ENCODE results near the gene FNDC4.

The FNDC4 gene

DNA sequence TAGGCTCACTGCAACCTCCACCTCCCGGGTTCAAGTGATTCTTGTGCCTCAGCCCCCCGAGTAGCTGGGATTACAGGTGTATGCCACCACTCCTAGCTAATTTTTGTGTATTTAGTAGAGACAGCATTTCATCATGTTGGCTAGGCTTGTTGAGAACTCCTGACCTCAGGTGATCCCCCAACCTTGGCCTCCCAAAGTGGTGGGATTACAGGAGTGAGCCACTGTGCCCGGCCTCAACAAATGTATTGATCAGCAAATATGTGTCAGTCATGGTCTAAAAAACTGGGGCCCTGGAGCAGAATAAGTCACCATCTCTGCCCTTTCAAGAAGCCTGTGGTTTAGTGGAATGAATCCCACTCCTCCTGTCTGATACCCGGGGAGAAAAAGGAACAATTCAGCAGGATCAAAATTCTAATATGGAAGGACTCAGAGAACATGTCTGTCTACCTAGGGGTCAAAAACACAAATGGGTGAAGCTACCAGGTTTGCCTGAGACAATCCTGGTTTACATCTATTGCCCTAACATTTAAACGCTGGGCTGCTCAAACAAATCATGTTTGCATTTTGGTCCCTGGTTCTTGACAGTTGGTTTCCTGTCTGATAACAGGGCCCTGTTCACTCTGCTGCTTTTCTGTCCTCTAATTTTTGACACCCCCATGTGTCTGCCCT lies 23.2 kb upstream of the FNDC4 start:
- FAIRE-seq (no peak), DNase-seq (ENCODE audit: insufficient read length, low spot score) (no peak)
- TF ChIP-seq POU2F2 (IDR thresholded peaks at IDR 0.05; ENCODE audit: low read depth, low read length) (no peak), TAF1 (IDR thresholded peaks at IDR 0.05; ENCODE audit: low read depth, low read length) (no peak), POLR2AphosphoS5 (IDR thresholded peaks at IDR 0.05; ENCODE audit: low read depth, low read length) (no peak), POLR2A (IDR thresholded peaks at IDR 0.05; ENCODE audit: low read depth, low read length) (no peak), PAX5 (IDR thresholded peaks at IDR 0.05; ENCODE audit: insufficient read depth, low read length, severe bottlenecking) (no peak), SPI1 (IDR thresholded peaks at IDR 0.05; ENCODE audit: low read depth, low read length) (no peak)

DNA sequence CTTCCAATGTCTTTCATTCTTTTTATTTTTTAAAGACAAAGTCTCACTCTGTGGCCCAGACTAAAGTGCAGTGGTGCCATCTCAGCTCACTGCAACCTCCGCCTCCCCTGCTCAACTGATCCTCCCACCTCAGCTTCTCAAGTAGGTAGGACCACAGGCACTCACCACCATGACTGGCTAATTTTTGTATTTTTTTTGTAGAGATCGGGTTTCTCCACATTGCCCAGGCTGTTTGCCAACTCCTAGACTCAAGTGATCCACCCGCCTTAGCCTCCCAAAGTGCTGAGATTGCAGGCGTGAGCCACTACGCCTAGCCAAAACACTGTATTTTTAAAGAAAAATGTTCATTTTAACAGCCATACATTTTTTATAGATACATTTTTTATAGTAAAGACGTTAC lies 14.3 kb upstream of the FNDC4 start:
- no peak for FAIRE-seq
- DNase-seq (ENCODE audit: insufficient read length, low spot score): no peak
- TF ChIP-seq TAF1 (IDR thresholded peaks at IDR 0.05; ENCODE audit: low read depth, low read length): no peak
- TF ChIP-seq POLR2AphosphoS5 (IDR thresholded peaks at IDR 0.05; ENCODE audit: low read depth, low read length): no peak
- TF ChIP-seq PAX5 (IDR thresholded peaks at IDR 0.05; ENCODE audit: insufficient read depth, low read length, severe bottlenecking): no peak
- no peak for TF ChIP-seq SPI1 (IDR thresholded peaks at IDR 0.05; ENCODE audit: low read depth, low read length)
- TF ChIP-seq POU2F2 (IDR thresholded peaks at IDR 0.05; ENCODE audit: low read depth, low read length): no peak
- no peak for TF ChIP-seq POLR2A (IDR thresholded peaks at IDR 0.05; ENCODE audit: low read depth, low read length)

DNA sequence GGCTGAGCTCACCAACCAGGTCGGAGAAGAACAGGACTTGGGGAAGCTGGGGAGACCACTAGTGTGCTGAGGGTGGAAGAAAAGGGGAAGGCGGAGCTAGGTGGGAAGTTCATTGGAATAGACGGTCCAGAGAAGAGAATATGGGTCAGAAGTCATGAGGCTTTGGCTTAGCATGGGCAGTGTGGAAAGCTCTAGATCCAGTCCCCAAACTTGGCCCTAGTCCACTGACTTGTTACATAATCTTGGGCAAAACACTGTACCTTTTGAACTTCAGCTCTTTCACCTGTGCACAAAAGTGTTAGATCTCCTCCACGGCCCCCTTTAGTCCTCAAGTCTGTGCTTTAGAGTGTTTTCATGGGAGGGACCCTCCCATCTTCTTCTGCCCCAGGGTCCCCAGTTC lies 12.3 kb upstream of the FNDC4 start:
- TF ChIP-seq POLR2A (IDR thresholded peaks at IDR 0.05; ENCODE audit: low read depth, low read length) (no peak), POLR2AphosphoS5 (IDR thresholded peaks at IDR 0.05; ENCODE audit: low read depth, low read length) (no peak), POU2F2 (IDR thresholded peaks at IDR 0.05; ENCODE audit: low read depth, low read length) (no peak), PAX5 (IDR thresholded peaks at IDR 0.05; ENCODE audit: insufficient read depth, low read length, severe bottlenecking) (no peak)
- DNase-seq (ENCODE audit: insufficient read length, low spot score): no peak
- FAIRE-seq: no peak

DNA sequence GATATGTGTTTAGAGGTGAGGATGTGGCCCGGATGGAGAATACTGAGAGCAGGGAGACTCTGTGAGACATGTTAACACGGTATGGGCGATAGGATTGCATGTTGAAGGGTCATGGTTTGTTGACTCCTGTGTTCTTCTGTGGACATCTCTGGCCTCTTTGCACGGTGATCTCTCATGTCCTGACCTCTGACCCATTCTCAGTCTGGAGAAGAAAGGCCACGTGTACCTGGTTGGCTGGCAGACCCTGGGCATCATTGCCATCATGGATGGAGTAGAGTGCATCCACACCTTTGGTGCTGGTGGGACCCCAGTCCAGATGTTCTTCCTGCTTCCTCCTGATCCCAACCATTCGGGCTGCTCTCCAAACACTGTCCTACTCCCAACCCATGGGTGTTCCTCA lies 11.6 kb upstream of the FNDC4 start:
- no peak for DNase-seq (ENCODE audit: insufficient read length, low spot score)
- no peak for FAIRE-seq
- TF ChIP-seq POU2F2 (IDR thresholded peaks at IDR 0.05; ENCODE audit: low read depth, low read length) (no peak), POLR2A (IDR thresholded peaks at IDR 0.05; ENCODE audit: low read depth, low read length) (no peak), SPI1 (IDR thresholded peaks at IDR 0.05; ENCODE audit: low read depth, low read length) (no peak), PAX5 (IDR thresholded peaks at IDR 0.05; ENCODE audit: insufficient read depth, low read length, severe bottlenecking) (no peak), POLR2AphosphoS5 (IDR thresholded peaks at IDR 0.05; ENCODE audit: low read depth, low read length) (no peak), TAF1 (IDR thresholded peaks at IDR 0.05; ENCODE audit: low read depth, low read length) (no peak)

DNA sequence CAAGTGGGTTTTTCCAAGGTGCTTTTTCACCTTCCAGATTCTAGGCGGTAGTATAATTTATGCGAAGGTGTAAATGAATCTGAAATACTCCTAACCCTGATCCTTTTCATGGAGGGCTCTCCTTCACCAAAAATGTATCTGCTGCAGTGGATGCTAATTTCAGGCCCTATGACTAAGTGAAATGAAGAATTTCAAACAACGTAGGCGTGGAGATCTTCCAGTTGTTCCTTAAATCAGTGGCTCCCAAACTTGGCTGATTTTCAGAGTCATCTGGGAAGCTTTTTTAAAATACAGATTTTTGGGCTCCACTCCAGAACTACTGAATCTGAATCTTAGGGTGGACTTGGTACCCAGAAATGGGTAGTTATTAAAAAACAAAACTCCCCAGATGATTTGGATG lies 7.1 kb upstream of the FNDC4 start:
- FAIRE-seq: no peak
- TF ChIP-seq POU2F2 (IDR thresholded peaks at IDR 0.05; ENCODE audit: low read depth, low read length) (no peak), SPI1 (IDR thresholded peaks at IDR 0.05; ENCODE audit: low read depth, low read length) (no peak), POLR2A (IDR thresholded peaks at IDR 0.05; ENCODE audit: low read depth, low read length) (no peak), TAF1 (IDR thresholded peaks at IDR 0.05; ENCODE audit: low read depth, low read length) (no peak), POLR2AphosphoS5 (IDR thresholded peaks at IDR 0.05; ENCODE audit: low read depth, low read length) (no peak), PAX5 (IDR thresholded peaks at IDR 0.05; ENCODE audit: insufficient read depth, low read length, severe bottlenecking) (no peak)
- DNase-seq (ENCODE audit: insufficient read length, low spot score): no peak

DNA sequence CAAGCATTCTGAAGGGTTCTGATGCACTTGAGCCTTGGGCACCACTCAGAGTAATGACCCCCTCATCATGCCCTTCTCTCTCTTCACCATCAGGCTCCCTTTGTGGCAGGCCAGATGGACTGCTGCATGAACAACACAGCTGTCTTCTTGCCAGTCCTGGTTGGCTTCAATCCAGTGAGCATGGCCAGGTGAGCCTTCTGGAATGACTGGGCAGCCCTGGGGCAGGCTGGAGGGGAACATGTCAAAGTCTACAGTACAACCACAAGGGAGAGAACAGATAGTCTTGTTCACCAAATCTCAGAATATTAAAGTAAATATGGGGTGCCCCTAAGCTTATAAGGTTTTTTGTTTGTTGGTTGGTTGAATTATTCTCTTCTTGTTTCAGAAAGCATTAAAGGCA lies 6.0 kb upstream of the FNDC4 start:
- FAIRE-seq: no peak
- TF ChIP-seq POU2F2 (IDR thresholded peaks at IDR 0.05; ENCODE audit: low read depth, low read length): no peak
- no peak for TF ChIP-seq SPI1 (IDR thresholded peaks at IDR 0.05; ENCODE audit: low read depth, low read length)
- TF ChIP-seq POLR2AphosphoS5 (IDR thresholded peaks at IDR 0.05; ENCODE audit: low read depth, low read length): no peak
- DNase-seq (ENCODE audit: insufficient read length, low spot score): no peak

DNA sequence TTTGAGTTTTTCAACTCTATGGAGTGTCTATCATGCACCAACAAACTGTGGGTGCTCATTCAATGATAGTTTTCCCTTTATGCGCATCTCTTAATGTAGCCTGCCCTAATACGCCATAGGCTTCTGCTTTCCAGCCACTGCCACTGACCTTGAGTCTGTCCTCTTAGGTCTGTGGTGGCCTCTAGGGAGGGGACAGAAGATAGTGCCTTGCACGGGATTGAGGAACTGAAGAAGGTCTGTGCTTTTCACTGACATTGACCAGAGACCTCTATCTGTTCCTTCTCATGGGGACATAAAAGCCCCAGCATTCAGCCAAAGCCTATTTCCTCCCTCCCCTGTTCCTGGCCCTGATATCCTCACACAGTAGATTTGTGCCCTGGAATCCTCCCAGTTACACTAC lies 4.0 kb upstream of the FNDC4 start:
- TF ChIP-seq POU2F2 (IDR thresholded peaks at IDR 0.05; ENCODE audit: low read depth, low read length) (no peak), POLR2A (IDR thresholded peaks at IDR 0.05; ENCODE audit: low read depth, low read length) (no peak), TAF1 (IDR thresholded peaks at IDR 0.05; ENCODE audit: low read depth, low read length) (no peak), POLR2AphosphoS5 (IDR thresholded peaks at IDR 0.05; ENCODE audit: low read depth, low read length) (no peak), SPI1 (IDR thresholded peaks at IDR 0.05; ENCODE audit: low read depth, low read length) (no peak), PAX5 (IDR thresholded peaks at IDR 0.05; ENCODE audit: insufficient read depth, low read length, severe bottlenecking) (no peak)
- FAIRE-seq (no peak), DNase-seq (ENCODE audit: insufficient read length, low spot score) (no peak)

DNA sequence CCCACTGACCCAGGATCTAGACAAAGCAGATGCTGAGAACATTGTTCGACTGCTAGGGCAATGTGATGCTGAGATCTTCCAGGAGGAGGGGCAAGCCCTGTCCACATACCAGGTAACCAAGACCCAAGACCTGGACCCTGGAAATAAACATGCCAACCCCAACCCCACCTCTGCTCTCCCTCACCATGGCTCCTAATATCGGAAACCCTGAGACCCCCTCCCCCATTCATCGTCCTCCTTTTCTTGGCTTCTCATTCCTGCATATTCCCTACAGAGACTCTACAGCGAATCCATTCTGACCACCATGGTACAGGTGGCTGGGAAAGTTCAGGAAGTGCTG lies 2.3 kb upstream of the FNDC4 start:
- no peak for TF ChIP-seq POLR2A (IDR thresholded peaks at IDR 0.05; ENCODE audit: low read depth, low read length)
- no peak for TF ChIP-seq PAX5 (IDR thresholded peaks at IDR 0.05; ENCODE audit: insufficient read depth, low read length, severe bottlenecking)
- TF ChIP-seq POLR2AphosphoS5 (IDR thresholded peaks at IDR 0.05; ENCODE audit: low read depth, low read length): no peak
- TF ChIP-seq TAF1 (IDR thresholded peaks at IDR 0.05; ENCODE audit: low read depth, low read length): no peak
- no peak for TF ChIP-seq POU2F2 (IDR thresholded peaks at IDR 0.05; ENCODE audit: low read depth, low read length)
- TF ChIP-seq SPI1 (IDR thresholded peaks at IDR 0.05; ENCODE audit: low read depth, low read length): no peak
- FAIRE-seq (no peak), DNase-seq (ENCODE audit: insufficient read length, low spot score) (no peak)

DNA sequence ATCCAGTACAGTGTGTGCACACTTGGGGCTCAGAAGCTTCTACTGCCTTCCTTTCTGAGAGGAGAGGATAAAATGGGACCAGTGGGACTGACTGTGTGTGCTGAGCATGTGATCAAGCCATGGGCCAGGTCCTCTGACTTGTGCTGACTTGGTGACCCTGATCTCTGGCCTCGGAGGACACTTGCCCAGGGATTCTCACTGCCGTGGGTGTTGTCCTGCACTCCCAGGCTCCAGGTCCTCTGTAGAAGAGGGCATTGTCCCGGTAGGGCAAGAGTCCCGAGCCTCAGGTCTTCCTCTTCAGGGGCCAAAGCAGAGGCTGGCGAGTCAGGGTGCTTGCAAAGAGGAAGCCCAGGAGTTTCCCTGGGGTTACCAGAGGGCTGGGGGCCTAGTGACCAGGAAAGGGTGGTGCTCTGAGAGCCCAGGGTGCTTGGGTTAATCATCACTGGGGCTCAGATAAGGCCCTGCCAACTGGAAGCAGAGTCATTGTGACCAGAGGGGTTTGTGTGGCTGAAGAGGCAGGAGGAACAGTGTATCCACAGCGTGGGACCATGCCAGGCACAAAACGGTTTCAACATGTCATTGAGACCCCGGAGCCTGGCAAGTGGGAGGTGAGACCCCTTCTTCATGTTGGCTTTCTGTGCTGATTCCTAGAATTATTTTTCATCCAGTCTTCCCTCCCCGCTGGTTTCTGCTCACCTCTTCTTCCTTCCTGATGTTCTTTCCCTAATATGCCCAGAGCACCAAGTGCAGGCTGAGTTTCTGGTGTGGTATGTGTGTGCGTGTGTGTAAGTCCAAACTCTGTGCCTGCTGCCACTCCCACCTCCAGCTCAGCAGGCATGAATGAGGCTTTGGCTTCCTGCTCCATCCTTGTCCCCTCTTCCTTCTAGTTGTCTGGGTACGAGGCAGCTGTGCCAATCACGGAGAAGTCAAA lies 1.6 kb upstream of the FNDC4 start, which contains the start of gene GCKR:
GCKR (plus strand) TSS at position 483 of the 931 bp plus-strand sequence; CDS start at position 549, 66 bp downstream.
- no peak for TF ChIP-seq POLR2AphosphoS5 (IDR thresholded peaks at IDR 0.05; ENCODE audit: low read depth, low read length)
- no peak for FAIRE-seq
- no peak for DNase-seq (ENCODE audit: insufficient read length, low spot score)
